ENCODE measurements around the gene AUTS2. TPM values are rescaled to one million over a fixed set of nuclear protein-coding genes. Genes with fewer than 3 reads are reported as not detected.

AUTS2 gene
- total RNA-seq, 1 experiment from 2014 or later = 0.11 TPM

DNA sequence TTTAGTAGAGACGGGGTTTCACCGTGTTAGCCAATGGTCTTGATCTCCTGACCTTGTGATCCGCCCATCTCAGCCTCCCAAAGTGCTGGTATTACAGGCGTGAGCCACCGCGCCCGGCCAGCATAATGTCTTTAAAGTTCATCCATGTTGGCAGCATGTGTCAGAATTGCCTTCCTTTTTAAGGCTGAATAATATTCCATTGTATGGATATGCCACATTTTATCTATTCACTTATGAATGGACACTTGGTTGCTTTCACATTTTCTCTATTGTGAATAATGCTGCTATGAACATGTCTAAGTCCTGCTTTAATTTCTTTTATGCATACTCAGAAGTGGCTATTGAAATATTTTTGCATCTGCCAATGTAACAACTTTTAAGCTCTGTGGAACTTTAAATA lies 779.7 kb downstream of the AUTS2 start:
- in situ Hi-C loops (cut with HindIII; ENCODE audit: low pct_unique_long_range_greater_than_20kb, low sequenced_read_pairs) = no loop called here

DNA sequence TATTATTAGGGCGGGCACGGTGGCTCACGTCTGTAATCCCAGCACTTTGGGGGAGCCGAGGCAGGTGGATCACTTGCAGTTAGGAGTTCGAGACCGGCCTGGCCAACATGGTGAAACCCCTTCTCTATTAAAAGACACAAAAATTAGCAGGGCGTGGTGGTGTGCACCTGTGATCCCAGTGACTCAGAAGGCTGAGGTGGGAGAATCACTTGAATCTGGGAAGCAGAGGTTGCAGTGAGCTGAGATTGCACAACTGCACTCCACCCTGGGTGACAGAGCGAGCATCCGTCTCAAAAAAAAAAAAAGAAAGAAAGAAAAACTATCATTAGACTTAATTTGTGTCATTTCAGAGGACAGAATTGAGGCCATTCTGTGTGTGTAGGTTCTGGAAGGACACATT lies 780.9 kb downstream of the AUTS2 start:
- DNase-seq (ENCODE audit: low read depth, low spot score) = no peak
- in situ Hi-C loops (cut with HindIII; ENCODE audit: low pct_unique_long_range_greater_than_20kb, low sequenced_read_pairs) = no loop called here

More for the DNA sequence above, 779.7 kb downstream of the AUTS2 start:
- no peak for DNase-seq (ENCODE audit: low read depth, low spot score)

DNA sequence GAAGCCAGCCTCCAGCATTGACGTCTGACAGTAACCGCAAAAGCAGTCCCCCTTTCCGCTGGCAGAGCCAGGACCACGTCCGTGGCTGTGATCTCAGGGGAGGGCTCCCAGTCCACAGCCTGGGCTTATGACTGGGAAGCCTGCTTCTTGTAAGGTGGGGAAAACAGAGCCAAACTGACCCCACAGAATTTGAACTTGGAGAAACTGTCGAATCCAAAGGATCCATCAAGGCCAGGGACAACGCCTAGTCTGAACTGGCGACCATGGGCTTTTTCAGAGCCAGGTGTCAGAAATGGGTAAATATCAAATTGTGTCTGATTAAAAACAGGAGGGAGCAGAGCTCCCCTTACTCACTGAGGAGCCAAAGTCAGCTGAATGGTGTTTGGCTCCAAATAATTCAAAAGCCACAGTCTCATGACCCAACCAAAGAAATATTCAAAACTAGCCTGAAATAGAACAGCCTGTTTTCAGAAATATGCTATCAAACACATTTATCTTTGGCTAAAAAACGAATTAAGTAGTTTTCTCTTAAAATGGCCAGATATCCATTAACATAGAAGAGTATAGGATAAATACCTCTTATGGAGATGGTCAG lies 782.2 kb downstream of the AUTS2 start:
- in situ Hi-C loops (cut with HindIII; ENCODE audit: low pct_unique_long_range_greater_than_20kb, low sequenced_read_pairs) = no loop called here
- DNase-seq (ENCODE audit: low read depth, low spot score) = no peak

DNA sequence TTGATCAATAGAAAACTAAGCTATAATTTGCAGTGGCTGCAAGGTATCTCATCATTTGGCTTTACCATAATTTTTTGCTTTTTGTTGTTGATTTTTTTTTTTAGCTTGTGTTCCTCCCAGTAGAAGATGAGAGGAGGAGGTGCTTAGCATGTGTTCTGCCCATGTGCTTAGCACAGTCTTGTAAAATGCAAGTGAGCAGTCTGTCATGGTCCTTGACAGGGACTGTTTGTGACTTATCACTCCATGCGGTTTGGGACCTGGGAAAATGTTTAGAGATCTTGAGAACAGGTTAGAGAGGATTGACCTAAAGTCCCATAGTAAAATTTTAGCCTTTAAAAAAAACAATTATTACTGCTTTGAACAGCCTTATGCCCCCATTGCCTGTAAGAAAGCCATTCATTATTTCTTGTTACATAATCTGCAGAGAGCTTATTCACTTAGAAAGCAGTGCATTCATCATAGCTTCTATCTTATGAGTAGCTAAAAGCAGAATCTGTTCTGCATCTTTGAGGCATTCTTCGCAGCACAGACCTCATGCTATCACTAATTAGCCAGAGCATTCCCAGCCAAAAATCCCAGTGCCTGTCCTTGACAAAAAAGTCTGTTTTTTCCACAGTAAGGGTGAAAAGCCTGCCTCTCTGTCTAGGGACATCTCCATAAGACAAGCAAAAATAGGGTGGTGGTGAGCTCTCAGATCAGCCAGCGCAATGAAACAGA lies 784.9 kb downstream of the AUTS2 start:
- DNase-seq (ENCODE audit: low read depth, low spot score) = no peak
- in situ Hi-C loops (cut with HindIII; ENCODE audit: low pct_unique_long_range_greater_than_20kb, low sequenced_read_pairs) = no loop called here

- in situ Hi-C loops (cut with HindIII; ENCODE audit: low pct_unique_long_range_greater_than_20kb, low sequenced_read_pairs) = no loop called here
- no peak for DNase-seq (ENCODE audit: low read depth, low spot score)
These were observed 785.7 kb downstream of the AUTS2 start for GRCh38 chr7:70384024-70384423.

- in situ Hi-C loops (cut with HindIII; ENCODE audit: low pct_unique_long_range_greater_than_20kb, low sequenced_read_pairs) = no loop called here
- no peak for DNase-seq (ENCODE audit: low read depth, low spot score)
These were observed 786.6 kb downstream of the AUTS2 start for GRCh38 chr7:70384891-70385290.

DNA sequence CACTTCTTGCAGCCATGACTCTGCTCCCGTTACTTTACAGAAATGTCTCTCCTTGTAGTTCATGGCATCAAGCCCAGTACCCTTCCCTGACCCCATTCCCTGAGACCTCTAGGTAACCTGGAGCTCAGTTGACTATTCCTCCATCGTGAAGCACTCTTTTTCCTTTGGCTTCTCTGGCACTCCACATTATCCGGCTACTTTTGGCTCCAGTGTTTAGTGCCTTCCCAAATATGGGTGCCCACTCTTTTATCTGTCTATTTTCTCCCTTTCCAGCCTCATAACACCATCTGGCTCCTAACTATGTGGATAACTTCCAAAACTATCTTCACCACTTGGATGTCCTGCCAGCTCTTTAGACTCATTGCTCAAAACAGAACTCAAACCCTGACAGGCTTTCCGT lies 788.9 kb downstream of the AUTS2 start:
- in situ Hi-C loops (cut with HindIII; ENCODE audit: low pct_unique_long_range_greater_than_20kb, low sequenced_read_pairs) = no loop called here
- DNase-seq (ENCODE audit: low read depth, low spot score) = no peak

- in situ Hi-C loops (cut with HindIII; ENCODE audit: low pct_unique_long_range_greater_than_20kb, low sequenced_read_pairs) = no loop called here
- no peak for DNase-seq (ENCODE audit: low read depth, low spot score)
These were observed 791.4 kb downstream of the AUTS2 start for GRCh38 chr7:70389531-70390151.

DNA sequence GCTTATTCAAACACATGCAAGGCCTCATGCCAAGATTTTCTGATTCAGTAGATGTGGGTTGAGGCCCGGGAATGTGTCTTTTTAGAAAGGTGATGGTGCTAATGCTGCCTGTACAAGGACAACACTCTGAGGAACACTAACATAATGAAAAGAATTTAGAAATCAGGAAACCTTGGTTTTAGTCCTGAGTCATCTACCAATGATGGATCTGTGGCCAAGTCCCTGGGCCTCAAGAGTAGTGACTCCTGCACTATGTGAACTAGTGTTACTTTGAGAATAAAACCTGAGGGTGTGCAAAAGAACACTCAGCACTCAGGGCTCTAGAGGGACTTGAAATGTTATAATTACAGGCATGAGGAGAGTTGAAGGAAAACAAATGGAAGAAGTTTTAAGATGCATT lies 792.0 kb downstream of the AUTS2 start:
- no peak for DNase-seq (ENCODE audit: low read depth, low spot score)
- in situ Hi-C loops (cut with HindIII; ENCODE audit: low pct_unique_long_range_greater_than_20kb, low sequenced_read_pairs) = no loop called here

DNA sequence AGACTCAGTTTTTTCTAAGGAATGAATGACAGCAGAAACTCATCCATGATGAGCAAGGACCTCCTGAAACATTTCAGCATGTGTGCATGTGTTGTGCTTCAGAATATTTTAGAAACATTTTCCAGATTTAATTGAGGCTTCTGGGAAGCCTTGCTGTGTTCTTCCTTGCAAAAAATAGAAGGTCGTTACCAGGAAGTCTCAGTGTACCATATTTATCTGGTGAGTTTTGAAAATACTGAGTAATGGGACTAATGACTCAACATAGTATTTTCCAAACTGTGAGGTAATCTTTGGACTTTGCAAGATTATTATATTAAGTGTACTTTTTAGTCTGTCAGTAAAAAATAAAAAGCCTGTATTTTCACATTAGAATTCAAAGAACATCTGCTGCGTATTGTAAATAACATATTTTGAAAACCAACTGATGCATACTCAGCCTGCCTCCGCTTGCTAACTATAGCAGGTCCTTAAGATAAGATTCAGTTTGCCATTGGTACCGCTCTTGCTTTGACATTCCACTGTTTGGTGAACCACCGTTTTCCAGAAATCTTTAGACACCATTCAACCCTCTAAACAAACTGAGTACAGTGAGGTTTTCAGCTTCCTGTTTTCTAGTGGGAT lies 794.1 kb downstream of the AUTS2 start:
- in situ Hi-C loops (cut with HindIII; ENCODE audit: low pct_unique_long_range_greater_than_20kb, low sequenced_read_pairs) = no loop called here
- DNase-seq (ENCODE audit: low read depth, low spot score) = no peak

- in situ Hi-C loops (cut with HindIII; ENCODE audit: low pct_unique_long_range_greater_than_20kb, low sequenced_read_pairs) = no loop called here
- no peak for DNase-seq (ENCODE audit: low read depth, low spot score)
These were observed 794.7 kb downstream of the AUTS2 start for GRCh38 chr7:70392877-70393435.

GRCh38 chr7:70393956-70394355 lies 795.7 kb downstream of the AUTS2 start:
- in situ Hi-C loops (cut with HindIII; ENCODE audit: low pct_unique_long_range_greater_than_20kb, low sequenced_read_pairs) = no loop called here

GRCh38 chr7:70400829-70401380 lies 802.6 kb downstream of the AUTS2 start:
- in situ Hi-C loops (cut with HindIII; ENCODE audit: low pct_unique_long_range_greater_than_20kb, low sequenced_read_pairs) = no loop called here
- no peak for DNase-seq (ENCODE audit: low read depth, low spot score)

More at GRCh38 chr7:70393956-70394355, 795.7 kb downstream of the AUTS2 start:
- DNase-seq (ENCODE audit: low read depth, low spot score) = no peak

DNA sequence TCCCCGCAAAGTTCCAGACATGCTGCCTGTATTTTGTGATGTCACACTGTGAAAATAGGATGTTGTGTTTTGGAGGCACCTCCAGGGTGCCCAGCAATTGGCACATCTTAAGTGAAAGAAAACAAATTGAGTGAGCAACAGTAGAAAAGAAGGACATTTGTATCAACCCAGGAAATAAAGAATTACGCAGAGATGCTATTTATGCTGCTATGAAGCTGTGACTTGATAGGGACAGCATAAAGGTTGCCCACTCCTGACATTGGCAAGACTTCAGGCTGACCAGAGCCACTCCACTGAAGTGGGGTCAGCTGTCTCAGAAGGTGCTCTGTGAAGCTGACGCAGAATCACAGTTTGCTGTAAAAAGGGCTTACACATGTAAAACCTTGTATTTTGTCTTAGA lies 803.8 kb downstream of the AUTS2 start:
- in situ Hi-C loops (cut with HindIII; ENCODE audit: low pct_unique_long_range_greater_than_20kb, low sequenced_read_pairs) = no loop called here
- no peak for DNase-seq (ENCODE audit: low read depth, low spot score)

- DNase-seq (ENCODE audit: low read depth, low spot score) = no peak
- in situ Hi-C loops (cut with HindIII; ENCODE audit: low pct_unique_long_range_greater_than_20kb, low sequenced_read_pairs) = no loop called here
These were observed 807.0 kb downstream of the AUTS2 start for GRCh38 chr7:70405241-70405640.

- in situ Hi-C loops (cut with HindIII; ENCODE audit: low pct_unique_long_range_greater_than_20kb, low sequenced_read_pairs) = no loop called here
- no peak for DNase-seq (ENCODE audit: low read depth, low spot score)
These were observed 808.1 kb downstream of the AUTS2 start for GRCh38 chr7:70406186-70406949.

DNA sequence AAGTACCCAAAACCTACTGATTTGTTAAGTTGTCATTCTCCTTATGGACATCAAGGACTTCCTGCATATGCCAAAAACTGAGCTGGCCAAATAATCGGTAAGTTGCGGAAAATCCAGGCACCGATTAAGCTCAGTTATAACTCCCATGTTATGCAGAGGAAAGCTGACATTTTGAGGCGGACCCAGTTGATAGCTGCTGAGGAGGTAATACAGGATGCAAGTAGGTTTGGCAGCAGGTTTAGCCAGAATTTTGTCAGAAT lies 808.6 kb downstream of the AUTS2 start:
- in situ Hi-C loops (cut with HindIII; ENCODE audit: low pct_unique_long_range_greater_than_20kb, low sequenced_read_pairs) = no loop called here
- no peak for DNase-seq (ENCODE audit: low read depth, low spot score)

DNA sequence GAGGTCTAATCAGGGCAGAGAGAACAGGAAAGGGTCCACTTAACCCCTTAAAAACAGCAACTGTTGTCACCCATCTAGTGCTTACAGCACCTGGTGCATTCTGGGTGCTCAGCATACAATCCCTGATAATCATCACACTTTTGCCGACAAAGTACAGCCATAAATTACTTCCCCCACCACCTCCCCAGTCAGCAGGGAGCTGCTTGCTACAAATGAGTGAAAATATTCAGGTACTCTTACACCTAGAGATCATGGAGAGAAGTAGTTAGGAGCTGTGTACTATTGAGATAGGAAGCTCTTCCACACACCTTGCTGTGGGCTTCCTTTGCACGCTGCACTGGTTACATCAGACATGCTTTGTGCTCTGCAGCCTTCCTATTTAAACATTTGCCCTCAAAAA lies 810.2 kb downstream of the AUTS2 start:
- in situ Hi-C loops (cut with HindIII; ENCODE audit: low pct_unique_long_range_greater_than_20kb, low sequenced_read_pairs) = no loop called here
- no peak for DNase-seq (ENCODE audit: low read depth, low spot score)
